HTERT RPE-1 (cell line): Measurements from ENCODE around the gene CHKB.

Experiments used
- in situ Hi-C: fragments of 300-500 bp; cut with MboI; formaldehyde crosslinking; loops from 4 replicates; pipeline ENCODE4 v1.14.3; 2020; ENCODE audit warnings: low sequenced_read_pairs

Gene CHKB

GRCh38 chr22:50575426-50575941 lies 7.2 kb downstream of the CHKB start:
- in situ Hi-C loops: no loop called here

GRCh38 chr22:50574383-50574755 lies 8.3 kb downstream of the CHKB start:
- in situ Hi-C loops: no loop called here

- in situ Hi-C loops: no loop called here
Observed at GRCh38 chr22:50573491-50574382, 8.9 kb downstream of the CHKB start.

- in situ Hi-C loops: no loop called here
Observed at GRCh38 chr22:50572965-50573364, 9.7 kb downstream of the CHKB start.

GRCh38 chr22:50571264-50572175 lies 11.1 kb downstream of the CHKB start:
- in situ Hi-C loops: no loop called here

- in situ Hi-C loops: no loop called here
Observed at GRCh38 chr22:50570861-50571260, 11.8 kb downstream of the CHKB start.

GRCh38 chr22:50569896-50570535 lies 12.6 kb downstream of the CHKB start:
- in situ Hi-C loops: no loop called here

GRCh38 chr22:50569041-50569459 lies 13.6 kb downstream of the CHKB start:
- in situ Hi-C loops: no loop called here

GRCh38 chr22:50568626-50569025 lies 14.0 kb downstream of the CHKB start:
- in situ Hi-C loops: no loop called here

GRCh38 chr22:50567721-50568252 lies 14.9 kb downstream of the CHKB start:
- in situ Hi-C loops: no loop called here

- in situ Hi-C loops: no loop called here
Observed at GRCh38 chr22:50564289-50564688, 18.4 kb downstream of the CHKB start.

- in situ Hi-C loops: no loop called here
Observed at GRCh38 chr22:50563413-50564160, 19.1 kb downstream of the CHKB start.

- in situ Hi-C loops: no loop called here
Observed at GRCh38 chr22:50562523-50563412, 19.9 kb downstream of the CHKB start, which contains the start of gene SYCE3. TSS of gene SYCE3 (minus strand) at chr22:50562919. CDS start at chr22:50556405, 6,514 bp downstream.

GRCh38 chr22:50561401-50562358 lies 21.0 kb downstream of the CHKB start:
- in situ Hi-C loops: no loop called here

- in situ Hi-C loops: no loop called here
Observed at GRCh38 chr22:50560034-50560433, 22.6 kb downstream of the CHKB start.

- in situ Hi-C loops: no loop called here
Observed at GRCh38 chr22:50556703-50557102, 25.9 kb downstream of the CHKB start.

- in situ Hi-C loops: no loop called here
Observed at GRCh38 chr22:50553310-50553709, 29.3 kb downstream of the CHKB start.
